K562 (cell line): ENCODE measurements around the gene NUP210. TPM values are rescaled to one million over a fixed set of nuclear protein-coding genes. Genes with fewer than 3 reads are reported as not detected.

Experiments
- CHD1 ChIP-seq: fragments of 200-600 bp; sonication (generic); IDR thresholded peaks from one replicate; pipeline ENCODE4 v1.6.1; 2012; ENCODE audit warnings: mild to moderate bottlenecking, moderate library complexity, low read length, inconsistent platforms
- HNRNPL ChIP-seq: fragments of 200-400 bp; formaldehyde crosslinking; IDR thresholded peaks from 2 replicates; pipeline ENCODE4 v1.6.1; 2017; ENCODE audit warnings: low read depth, mild to moderate bottlenecking, low read length
- JUND ChIP-seq, 2 experiments: IDR thresholded peaks; 2 replicates in 1 of 2; 3 replicates in 1 of 2; pipeline ENCODE4 v1.6.1; 2011; ENCODE audit warnings: borderline replicate concordance in 2 of 2, low read depth in 2 of 2, low read length in 2 of 2, improper control_type of control experiment in 1 of 2, missing biosample characterization in 1 of 2, missing genetic modification characterization in 1 of 2, missing genetic modification reagents in 1 of 2
- NR2C2 ChIP-seq, 2 experiments: fragments of 200-800 bp in 1 of 2; sonication (Bioruptor generic) in 1 of 2; sonication (generic) in 1 of 2; formaldehyde crosslinking in 1 of 2; IDR thresholded peaks; 2 replicates each; pipeline versions ENCODE4 v1.6.1 to v1.8.0; 2016 to 2022; ENCODE audit warnings: mild to moderate bottlenecking in 1 of 2, missing compliant biosample characterization in 1 of 2, missing genetic modification characterization in 1 of 2, missing genetic modification reagents in 1 of 2
- NR2F6 ChIP-seq: fragments of 450-650 bp; formaldehyde crosslinking; IDR thresholded peaks from 2 replicates; pipeline ENCODE4 v1.4.0; 2020; ENCODE audit warnings: mild to moderate bottlenecking
- SMAD2 ChIP-seq: fragments of 150-350 bp; IDR thresholded peaks from 2 replicates; pipeline ENCODE4 v1.6.1; 2014; ENCODE audit warnings: low read depth, mild to moderate bottlenecking, low read length
- ZBTB17 ChIP-seq: fragments of 450-650 bp; formaldehyde crosslinking; IDR thresholded peaks from 2 replicates; pipeline ENCODE4 v1.4.0; 2020; ENCODE audit warnings: mild to moderate bottlenecking
- ZNF407 ChIP-seq: fragments of 450-650 bp; IDR thresholded peaks from 2 replicates; pipeline ENCODE4 v1.6.1; 2016; ENCODE audit warnings: low read depth
- ZNF586 ChIP-seq: fragments of 450-650 bp; formaldehyde crosslinking; conservative IDR thresholded peaks from 2 replicates; pipeline ENCODE4 v1.4.0; 2020; ENCODE audit warnings: mild to moderate bottlenecking, moderate library complexity
- ZNF764 ChIP-seq: fragments of 250-450 bp; sonication (Bioruptor Pico); IDR thresholded peaks from 2 replicates; pipeline ENCODE4 v1.4.0; 2020; ENCODE audit warnings: low read depth, mild to moderate bottlenecking, moderate library complexity
- polyA plus RNA-seq, 8 experiments: library from polyadenylated mRNA; depleted of rRNA in 4 of 8; stranded (reverse) in 5 of 8; unstranded in 3 of 8; fragments of >200 nt; fragmentation: Nextera tagmentation in 2 of 8; fragmentation: Illumina TruSeq in 1 of 8; extraction: Ambion mirVana in 2 of 8; extraction: Trizol in 1 of 8; gene quantifications; 2 replicates each; pipeline versions ENCODE4 v1.2.1 to v1.2.3, GENCODE V29; 2011 to 2014; ENCODE audit warnings: inconsistent platforms in 1 of 8, missing spikeins in 1 of 8
- total RNA-seq, 7 experiments: library from RNA; depleted of rRNA in 6 of 7; stranded (reverse); fragments of >200 nt in 6 of 7; fragmentation: Illumina TruSeq in 2 of 7; extraction: Trizol in 2 of 7; gene quantifications; 2 replicates each; pipeline versions ENCODE4 v1.2.1 to v1.2.3, GENCODE V29; 2011 to 2021; ENCODE audit warnings: low replicate concordance in 1 of 7
- TF ChIP-seq, protein P1 (sequence below): fragments of 450-650 bp; IDR thresholded peaks from 2 replicates; pipeline ENCODE4 v1.6.1; 2017; ENCODE audit warnings: mild to moderate bottlenecking, moderate library complexity

The NUP210 gene
- total and polyA plus RNA-seq, 9 of the 15 experiments (the other 6 are each of a cell fraction or from before 2014, with no cell fraction given): 1.2 to 138 (median 44.0) TPM

DNA sequence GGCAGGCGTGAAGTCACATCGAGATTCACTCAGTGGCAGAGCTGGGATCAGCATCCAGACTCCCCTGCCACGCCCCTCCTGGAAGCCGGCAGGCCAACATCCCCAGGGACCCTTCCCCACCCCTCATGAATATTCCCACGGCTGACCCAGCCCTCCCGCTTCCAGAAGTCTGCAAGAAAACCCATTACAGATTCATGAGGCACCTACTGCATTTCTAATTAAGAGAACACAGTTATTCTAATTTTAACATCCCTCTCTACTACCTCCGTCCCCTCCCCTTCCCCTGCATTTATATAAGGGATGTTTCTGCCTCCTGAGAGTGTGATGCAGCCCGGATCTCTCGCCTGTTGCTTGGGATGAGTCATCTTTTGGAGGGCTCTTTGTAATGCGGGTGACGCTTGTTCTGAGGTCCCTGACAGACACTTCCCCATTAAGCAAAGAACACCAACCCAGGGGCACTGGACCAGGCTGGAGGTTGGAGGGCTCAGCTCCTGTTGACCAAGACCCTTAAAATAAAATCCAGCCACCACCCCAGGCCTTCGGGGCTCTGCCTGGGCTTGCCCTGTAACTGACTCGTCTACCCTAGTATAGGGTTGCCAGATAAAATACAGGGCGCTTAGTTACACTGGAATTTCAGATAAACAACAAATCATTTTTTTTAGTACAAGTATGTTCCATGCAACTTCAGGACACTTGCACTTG, 118.7 kb downstream of the NUP210 start (continued):
- no peak for TF ChIP-seq ZBTB17
- no peak for TF ChIP-seq NR2F6 (CRISPR knock-in tag)
- no peak for TF ChIP-seq SMAD2
- TF ChIP-seq CHD1: no peak
- no peak for TF ChIP-seq NR2C2 (CRISPR knock-in tag; IDR thresholded peaks at IDR 0.05)
- no peak for TF ChIP-seq NR2C2 (tag; IDR thresholded peaks at IDR 0.05)
- TF ChIP-seq HNRNPL: no peak
- TF ChIP-seq ZNF764: no peak
- no peak for TF ChIP-seq ZNF407
- no peak for TF ChIP-seq ZNF586 (CRISPR knock-in tag)
- peak; percentile 93 for TF ChIP-seq JUND (IDR thresholded peaks at IDR 0.05; ENCODE audit: borderline replicate concordance, low read depth, low read length)
- peak; percentile 86; the same call in 2 of the 3 replicates for TF ChIP-seq JUND (tag; IDR thresholded peaks at IDR 0.05; ENCODE audit: borderline replicate concordance, low read depth, low read length)
- TF ChIP-seq, protein P1, sequence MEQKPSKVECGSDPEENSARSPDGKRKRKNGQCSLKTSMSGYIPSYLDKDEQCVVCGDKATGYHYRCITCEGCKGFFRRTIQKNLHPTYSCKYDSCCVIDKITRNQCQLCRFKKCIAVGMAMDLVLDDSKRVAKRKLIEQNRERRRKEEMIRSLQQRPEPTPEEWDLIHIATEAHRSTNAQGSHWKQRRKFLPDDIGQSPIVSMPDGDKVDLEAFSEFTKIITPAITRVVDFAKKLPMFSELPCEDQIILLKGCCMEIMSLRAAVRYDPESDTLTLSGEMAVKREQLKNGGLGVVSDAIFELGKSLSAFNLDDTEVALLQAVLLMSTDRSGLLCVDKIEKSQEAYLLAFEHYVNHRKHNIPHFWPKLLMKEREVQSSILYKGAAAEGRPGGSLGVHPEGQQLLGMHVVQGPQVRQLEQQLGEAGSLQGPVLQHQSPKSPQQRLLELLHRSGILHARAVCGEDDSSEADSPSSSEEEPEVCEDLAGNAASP: no peak
